ENCODE measurements around the gene CCDC102B.
A peak's percentile ranks its signal among the peaks of the same experiment; 100 is the strongest.
"Not testable (repeated sequence)": the region's sequence is repeated elsewhere in the genome, so short reads cannot be mapped to it uniquely, and the experiment has no call there.

CCDC102B gene

GRCh38 chr18:68991286-68991685 is 193.4 kb downstream of the CCDC102B start:
- Histone ChIP-seq H3K4me1 (ENCODE audit: control insufficient read depth in 2 of 2, insufficient read depth in 2 of 2, low read length in 2 of 2) (no peaks in the 10 kb centered on the region), H3K9ac (ENCODE audit: low read depth in 1 of 2, low read length in 2 of 2) (no peak overlapping the region), H3K27ac (ENCODE audit: low read depth in 2 of 2, low read length in 2 of 2) (no peak overlapping the region), H3K36me3 (ENCODE audit: control insufficient read depth in 2 of 2, insufficient read depth in 2 of 2, low read length in 2 of 2) (no peaks in the 10 kb centered on the region), H3K4me3 (ENCODE audit: low read length in 2 of 2) (no peak overlapping the region), H3K9me3 (ENCODE audit: control insufficient read depth in 2 of 2, low read length in 2 of 2) (no peaks in the 10 kb centered on the region), H3K27me3 (ENCODE audit: control insufficient read depth in 2 of 2, insufficient read depth in 2 of 2, low read length in 2 of 2) (no peaks in the 10 kb centered on the region)

- Histone ChIP-seq H3K4me3 (ENCODE audit: low read length in 2 of 2) (no peak overlapping the region), H3K27me3 (ENCODE audit: control insufficient read depth in 2 of 2, insufficient read depth in 2 of 2, low read length in 2 of 2) (no peaks in the 10 kb centered on the region), H3K9me3 (ENCODE audit: control insufficient read depth in 2 of 2, low read length in 2 of 2) (no peaks in the 10 kb centered on the region), H3K36me3 (ENCODE audit: control insufficient read depth in 2 of 2, insufficient read depth in 2 of 2, low read length in 2 of 2) (no peaks in the 10 kb centered on the region), H3K4me1 (ENCODE audit: control insufficient read depth in 2 of 2, insufficient read depth in 2 of 2, low read length in 2 of 2) (no peaks in the 10 kb centered on the region), H3K9ac (ENCODE audit: low read depth in 1 of 2, low read length in 2 of 2) (peak overlapping the region in 1 of 2 donors; percentile 14), H3K27ac (ENCODE audit: low read depth in 2 of 2, low read length in 2 of 2) (no peak overlapping the region)
Measured at GRCh38 chr18:68992719-68993482, 195.0 kb downstream of the CCDC102B start.

GRCh38 chr18:68995675-68996074 is 197.8 kb downstream of the CCDC102B start:
- H3K36me3 ChIP-seq (ENCODE audit: control insufficient read depth in 2 of 2, insufficient read depth in 2 of 2, low read length in 2 of 2), result no peaks in the 10 kb centered on the region
- no peak overlapping the region for H3K4me3 ChIP-seq (ENCODE audit: low read length in 2 of 2)
- no peak overlapping the region for H3K9ac ChIP-seq (ENCODE audit: low read depth in 1 of 2, low read length in 2 of 2)
- H3K4me1 ChIP-seq (ENCODE audit: control insufficient read depth in 2 of 2, insufficient read depth in 2 of 2, low read length in 2 of 2), result no peaks in the 10 kb centered on the region
- no peaks in the 10 kb centered on the region for H3K27me3 ChIP-seq (ENCODE audit: control insufficient read depth in 2 of 2, insufficient read depth in 2 of 2, low read length in 2 of 2)
- H3K9me3 ChIP-seq (ENCODE audit: control insufficient read depth in 2 of 2, low read length in 2 of 2), result no peaks in the 10 kb centered on the region
- H3K27ac ChIP-seq (ENCODE audit: low read depth in 2 of 2, low read length in 2 of 2), result no peak overlapping the region

GRCh38 chr18:68997845-68998244 is 200.0 kb downstream of the CCDC102B start:
- Histone ChIP-seq H3K4me3 (ENCODE audit: low read length in 2 of 2) (no peak overlapping the region), H3K9me3 (ENCODE audit: control insufficient read depth in 2 of 2, low read length in 2 of 2) (no peaks in the 10 kb centered on the region), H3K27ac (ENCODE audit: low read depth in 2 of 2, low read length in 2 of 2) (no peak overlapping the region), H3K4me1 (ENCODE audit: control insufficient read depth in 2 of 2, insufficient read depth in 2 of 2, low read length in 2 of 2) (no peaks in the 10 kb centered on the region), H3K27me3 (ENCODE audit: control insufficient read depth in 2 of 2, insufficient read depth in 2 of 2, low read length in 2 of 2) (no peaks in the 10 kb centered on the region), H3K36me3 (ENCODE audit: control insufficient read depth in 2 of 2, insufficient read depth in 2 of 2, low read length in 2 of 2) (no peaks in the 10 kb centered on the region), H3K9ac (ENCODE audit: low read depth in 1 of 2, low read length in 2 of 2) (no peak overlapping the region)

GRCh38 chr18:69000366-69000765 is 202.5 kb downstream of the CCDC102B start:
- Histone ChIP-seq H3K27me3 (ENCODE audit: control insufficient read depth in 2 of 2, insufficient read depth in 2 of 2, low read length in 2 of 2) (no peaks in the 10 kb centered on the region), H3K4me1 (ENCODE audit: control insufficient read depth in 2 of 2, insufficient read depth in 2 of 2, low read length in 2 of 2) (no peaks in the 10 kb centered on the region), H3K4me3 (ENCODE audit: low read length in 2 of 2) (no peak overlapping the region), H3K27ac (ENCODE audit: low read depth in 2 of 2, low read length in 2 of 2) (no peak overlapping the region), H3K9ac (ENCODE audit: low read depth in 1 of 2, low read length in 2 of 2) (no peak overlapping the region), H3K9me3 (ENCODE audit: control insufficient read depth in 2 of 2, low read length in 2 of 2) (no peaks in the 10 kb centered on the region), H3K36me3 (ENCODE audit: control insufficient read depth in 2 of 2, insufficient read depth in 2 of 2, low read length in 2 of 2) (no peaks in the 10 kb centered on the region)

GRCh38 chr18:69002233-69002632 is 204.4 kb downstream of the CCDC102B start:
- no peaks in the 10 kb centered on the region for H3K4me1 ChIP-seq (ENCODE audit: control insufficient read depth in 2 of 2, insufficient read depth in 2 of 2, low read length in 2 of 2)
- no peak overlapping the region for H3K4me3 ChIP-seq (ENCODE audit: low read length in 2 of 2)
- no peaks in the 10 kb centered on the region for H3K27me3 ChIP-seq (ENCODE audit: control insufficient read depth in 2 of 2, insufficient read depth in 2 of 2, low read length in 2 of 2)
- H3K27ac ChIP-seq (ENCODE audit: low read depth in 2 of 2, low read length in 2 of 2), result no peak overlapping the region
- H3K36me3 ChIP-seq (ENCODE audit: control insufficient read depth in 2 of 2, insufficient read depth in 2 of 2, low read length in 2 of 2), result no peaks in the 10 kb centered on the region
- no peaks in the 10 kb centered on the region for H3K9me3 ChIP-seq (ENCODE audit: control insufficient read depth in 2 of 2, low read length in 2 of 2)
- H3K9ac ChIP-seq (ENCODE audit: low read depth in 1 of 2, low read length in 2 of 2), result no peak overlapping the region

- not testable (repeated sequence) for H3K4me3 ChIP-seq (ENCODE audit: low read length in 2 of 2); H3K9me3 ChIP-seq (ENCODE audit: control insufficient read depth in 2 of 2, low read length in 2 of 2); H3K27me3 ChIP-seq (ENCODE audit: control insufficient read depth in 2 of 2, insufficient read depth in 2 of 2, low read length in 2 of 2); H3K9ac ChIP-seq (ENCODE audit: low read depth in 1 of 2, low read length in 2 of 2); H3K36me3 ChIP-seq (ENCODE audit: control insufficient read depth in 2 of 2, insufficient read depth in 2 of 2, low read length in 2 of 2); H3K27ac ChIP-seq (ENCODE audit: low read depth in 2 of 2, low read length in 2 of 2); H3K4me1 ChIP-seq (ENCODE audit: control insufficient read depth in 2 of 2, insufficient read depth in 2 of 2, low read length in 2 of 2)
Measured at GRCh38 chr18:69006212-69006611, 208.3 kb downstream of the CCDC102B start.

- H3K27ac ChIP-seq (ENCODE audit: low read depth in 2 of 2, low read length in 2 of 2), result no peak overlapping the region
- H3K36me3 ChIP-seq (ENCODE audit: control insufficient read depth in 2 of 2, insufficient read depth in 2 of 2, low read length in 2 of 2), result no peaks in the 10 kb centered on the region
- no peak overlapping the region for H3K9ac ChIP-seq (ENCODE audit: low read depth in 1 of 2, low read length in 2 of 2)
- no peaks in the 10 kb centered on the region for H3K9me3 ChIP-seq (ENCODE audit: control insufficient read depth in 2 of 2, low read length in 2 of 2)
- H3K27me3 ChIP-seq (ENCODE audit: control insufficient read depth in 2 of 2, insufficient read depth in 2 of 2, low read length in 2 of 2), result no peaks in the 10 kb centered on the region
- H3K4me1 ChIP-seq (ENCODE audit: control insufficient read depth in 2 of 2, insufficient read depth in 2 of 2, low read length in 2 of 2), result no peaks in the 10 kb centered on the region
- no peak overlapping the region for H3K4me3 ChIP-seq (ENCODE audit: low read length in 2 of 2)
Measured at GRCh38 chr18:69008538-69008937, 210.7 kb downstream of the CCDC102B start.

- Histone ChIP-seq H3K9ac (ENCODE audit: low read depth in 1 of 2, low read length in 2 of 2) (no peak overlapping the region), H3K27me3 (ENCODE audit: control insufficient read depth in 2 of 2, insufficient read depth in 2 of 2, low read length in 2 of 2) (no peaks in the 10 kb centered on the region), H3K27ac (ENCODE audit: low read depth in 2 of 2, low read length in 2 of 2) (no peak overlapping the region), H3K9me3 (ENCODE audit: control insufficient read depth in 2 of 2, low read length in 2 of 2) (no peaks in the 10 kb centered on the region), H3K4me1 (ENCODE audit: control insufficient read depth in 2 of 2, insufficient read depth in 2 of 2, low read length in 2 of 2) (no peaks in the 10 kb centered on the region), H3K36me3 (ENCODE audit: control insufficient read depth in 2 of 2, insufficient read depth in 2 of 2, low read length in 2 of 2) (no peaks in the 10 kb centered on the region), H3K4me3 (ENCODE audit: low read length in 2 of 2) (no peak overlapping the region)
Measured at GRCh38 chr18:69021211-69021805, 223.4 kb downstream of the CCDC102B start.

GRCh38 chr18:69022426-69022825 is 224.5 kb downstream of the CCDC102B start:
- Histone ChIP-seq H3K27ac (ENCODE audit: low read depth in 2 of 2, low read length in 2 of 2) (no peak overlapping the region), H3K4me1 (ENCODE audit: control insufficient read depth in 2 of 2, insufficient read depth in 2 of 2, low read length in 2 of 2) (no peaks in the 10 kb centered on the region), H3K27me3 (ENCODE audit: control insufficient read depth in 2 of 2, insufficient read depth in 2 of 2, low read length in 2 of 2) (no peaks in the 10 kb centered on the region), H3K9me3 (ENCODE audit: control insufficient read depth in 2 of 2, low read length in 2 of 2) (no peaks in the 10 kb centered on the region), H3K36me3 (ENCODE audit: control insufficient read depth in 2 of 2, insufficient read depth in 2 of 2, low read length in 2 of 2) (no peaks in the 10 kb centered on the region), H3K4me3 (ENCODE audit: low read length in 2 of 2) (no peak overlapping the region), H3K9ac (ENCODE audit: low read depth in 1 of 2, low read length in 2 of 2) (no peak overlapping the region)
